ENCODE measurements around the gene FXYD5. TPM values are rescaled to one million over a fixed set of nuclear protein-coding genes. Genes with fewer than 3 reads are reported as not detected.

The FXYD5 gene
- total and polyA plus RNA-seq, 2 donors (not counting 3 experiments of a cell fraction or from before 2014, with no cell fraction given): 223 to 290 TPM

GRCh38 chr19:35176181-35176570 is 21.6 kb downstream of the FXYD5 start:
- no peaks in the 10 kb centered on the region for H3K36me3 ChIP-seq (ENCODE audit: control insufficient read depth in 2 of 2, extremely low read depth in 1 of 2, insufficient read depth in 2 of 2, low read length in 2 of 2)
- H3K27me3 ChIP-seq (ENCODE audit: control insufficient read depth in 2 of 2, insufficient read depth in 2 of 2, low read length in 2 of 2): peaks cover 0 to 2% of the 10 kb centered on the region in 2 experiments
- BruUV-seq (replicated peaks): no TSS peak
- no peaks in the 10 kb centered on the region for H3K9me1 ChIP-seq (replicated peaks; ENCODE audit: control insufficient read depth, extremely low read depth, insufficient read depth, low read length)
- H3K9ac ChIP-seq (replicated peaks; ENCODE audit: extremely low read depth, insufficient read depth, low read length): no peak overlapping the region
- dilution Hi-C loops (cut with MboI; ENCODE audit: extremely low pct_ligation_motif_present, low sequenced_read_pairs) (no loop called here), intact Hi-C loops (cut with micrococcal nuclease) (no loop called here)
- no peaks in the 10 kb centered on the region for H4K20me1 ChIP-seq (replicated peaks; ENCODE audit: control insufficient read depth, extremely low read depth, insufficient read depth, low read length)
- FAIRE-seq (no peak), DNase-seq (ENCODE audit: low read depth, low spot score) (no peak)
- CTCF ChIA-PET: no interaction called here
- H3K27ac ChIP-seq (ENCODE audit: insufficient read depth, low read depth, low read length): no peak overlapping the region
- H3K4me3 ChIP-seq (replicated peaks in 1 of 3; ENCODE audit: insufficient read depth in 1 of 3, low read depth in 1 of 3, low read length in 3 of 3): no peak overlapping the region
- TF ChIP-seq FOS (IDR thresholded peaks at IDR 0.05; ENCODE audit: borderline replicate concordance, insufficient read depth, low read length) (no peak), GATA2 (IDR thresholded peaks at IDR 0.05; ENCODE audit: insufficient read depth, insufficient read length, low read depth, low read length) (no peak), EZH2 (IDR thresholded peaks at IDR 0.05; ENCODE audit: borderline replicate concordance, low read depth, low read length, severe bottlenecking) (no peak), MYC (IDR thresholded peaks at IDR 0.05; ENCODE audit: low read depth, low read length) (no peak), POLR2A (IDR thresholded peaks at IDR 0.05; ENCODE audit: low read depth, low read length) (no peak), CTCF (IDR thresholded peaks at IDR 0.05; ENCODE audit: extremely low read depth in 1 of 2, insufficient read depth in 1 of 2, low read depth in 1 of 2, low read length in 2 of 2) (no peak), POLR2AphosphoS5 (IDR thresholded peaks at IDR 0.05; ENCODE audit: insufficient read depth, low read depth, low read length) (no peak), JUN (IDR thresholded peaks at IDR 0.05; ENCODE audit: borderline replicate concordance, insufficient read depth, insufficient read length, low read depth) (no peak)
- no peaks in the 10 kb centered on the region for H3K9me3 ChIP-seq (replicated peaks; ENCODE audit: control insufficient read depth, insufficient read depth, low read length)
- H3K4me2 ChIP-seq (ENCODE audit: insufficient read depth, low read length): no peak overlapping the region
- H3K4me1 ChIP-seq (ENCODE audit: control insufficient read depth, extremely low read depth, insufficient read depth, low read length): no peaks in the 10 kb centered on the region
- no peaks in the 10 kb centered on the region for H3K79me2 ChIP-seq (ENCODE audit: control insufficient read depth, insufficient read depth, low read length)
- POLR2A ChIA-PET: no interaction called here
- no peak overlapping the region for H2AFZ ChIP-seq (ENCODE audit: low read depth, low read length)

Data from endothelial cell of umbilical vein (primary cell).